Stimulated activated CD8-positive, alpha-beta memory T cell treated with anti-CD3 and anti-CD28 coated beads, Interleukin-7, amount 100 ng/mL, for 24 hours (primary cell): ENCODE data around the gene CLEC7A.

Experiments used
- DNase-seq: peaks from one replicate; pipeline ENCODE4 v3.0.0-alpha.2; 2020; ENCODE audit warnings: low read depth

Gene CLEC7A

DNA sequence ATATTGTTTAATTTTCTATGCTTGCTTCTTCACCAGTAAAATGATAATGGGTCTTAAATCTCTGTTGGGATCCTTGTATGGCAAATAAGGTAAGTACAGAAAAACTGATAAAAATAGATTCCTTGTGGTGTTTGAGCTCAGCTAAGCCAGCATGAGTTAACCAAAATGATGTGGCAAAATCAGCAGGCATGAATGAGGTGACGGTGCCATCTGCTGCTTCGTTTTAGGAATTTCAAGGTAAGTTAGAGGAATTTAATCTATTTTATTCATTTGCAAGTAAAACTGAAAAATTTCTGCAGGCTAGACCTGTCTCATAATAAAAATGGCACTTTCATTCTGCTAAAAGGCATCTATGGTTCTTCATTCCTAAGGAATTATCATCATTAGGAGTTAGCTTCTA is 10.0 kb upstream of the CLEC7A start:
- no peak for DNase-seq

- no peak for DNase-seq
Measured at GRCh38 chr12:10136637-10137205, 6.7 kb upstream of the CLEC7A start.

GRCh38 chr12:10135126-10135525 is 5.1 kb upstream of the CLEC7A start:
- no peak for DNase-seq

DNA sequence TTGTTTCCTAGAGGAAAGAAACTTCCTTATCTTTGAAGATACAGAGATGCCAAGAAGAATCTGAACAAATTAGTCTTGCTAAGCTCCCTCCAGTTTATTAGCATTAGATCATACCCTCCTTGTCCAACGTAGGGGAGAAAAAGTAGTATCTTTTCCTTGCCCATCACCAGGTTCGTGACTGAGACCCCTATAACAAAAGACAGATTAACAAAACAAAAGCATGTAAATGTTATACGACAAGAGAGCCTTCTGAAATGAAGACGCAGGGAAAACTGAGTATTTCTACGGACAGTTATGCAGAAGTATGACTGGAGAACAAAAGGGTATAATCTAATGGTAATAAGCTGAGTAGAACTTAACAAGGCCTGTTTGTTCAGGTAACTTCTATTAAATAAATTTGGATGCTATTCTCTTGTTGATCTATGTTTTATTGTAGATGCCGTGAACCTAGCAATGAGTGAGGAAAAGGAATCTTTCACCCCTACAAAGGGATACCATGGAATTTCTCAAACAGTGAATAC is 2.9 kb upstream of the CLEC7A start:
- no peak for DNase-seq

DNA sequence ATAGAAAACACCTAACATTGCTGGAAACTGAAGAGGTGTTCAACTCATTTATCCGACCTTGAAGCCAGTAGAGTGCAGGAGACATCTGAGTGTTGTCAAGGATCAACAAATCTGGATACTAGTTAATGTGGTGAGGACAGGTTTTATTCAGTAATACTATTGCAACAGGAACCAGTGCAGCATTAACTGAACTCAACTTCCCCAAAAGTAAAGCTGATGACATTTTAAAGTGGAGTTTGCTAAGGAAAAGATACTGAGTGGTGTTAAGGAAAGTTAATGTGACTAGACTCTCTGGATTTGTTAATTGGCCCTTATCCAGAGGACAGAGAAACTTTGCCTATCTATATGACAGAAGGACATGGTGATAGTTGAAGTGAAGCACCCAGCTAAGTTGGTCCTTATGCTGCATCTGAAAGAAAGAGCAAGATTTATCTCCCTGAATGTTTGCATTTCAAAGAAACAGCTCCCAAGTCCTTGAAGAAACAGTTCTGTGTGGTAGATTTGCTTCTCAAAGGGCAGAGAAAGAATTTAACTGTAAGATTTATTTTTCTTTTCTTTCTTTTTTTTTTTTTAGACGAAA is 1.2 kb upstream of the CLEC7A start:
- DNase-seq = no peak

- no peak for DNase-seq
Measured at GRCh38 chr12:10128687-10129086, 1.3 kb downstream of the CLEC7A start.

- no peak for DNase-seq
Measured at GRCh38 chr12:10126413-10126812, 3.6 kb downstream of the CLEC7A start.

DNA sequence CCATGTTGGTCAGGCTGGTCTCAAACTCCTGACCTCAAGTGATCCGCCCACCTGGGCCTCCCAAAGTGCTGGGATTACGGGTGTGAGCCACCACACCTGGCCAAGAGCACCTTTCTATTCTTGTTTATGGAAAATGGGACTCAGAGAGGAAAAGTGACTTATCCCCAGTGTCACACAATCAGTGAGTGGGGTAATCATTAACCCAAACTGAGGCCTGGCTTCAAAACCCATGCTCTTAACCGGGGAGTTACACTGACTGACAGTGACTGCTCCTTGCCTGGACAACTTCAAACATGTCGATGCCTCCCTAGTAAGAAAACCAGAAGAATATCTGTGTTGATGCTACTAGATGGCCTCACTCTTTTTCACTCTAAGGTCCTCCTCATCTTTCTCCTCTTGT is 7.3 kb downstream of the CLEC7A start:
- DNase-seq = no peak

- DNase-seq = no peak
Measured at GRCh38 chr12:10121278-10121677, 8.7 kb downstream of the CLEC7A start.

GRCh38 chr12:10119066-10119465 is 10.9 kb downstream of the CLEC7A start:
- DNase-seq = no peak

DNA sequence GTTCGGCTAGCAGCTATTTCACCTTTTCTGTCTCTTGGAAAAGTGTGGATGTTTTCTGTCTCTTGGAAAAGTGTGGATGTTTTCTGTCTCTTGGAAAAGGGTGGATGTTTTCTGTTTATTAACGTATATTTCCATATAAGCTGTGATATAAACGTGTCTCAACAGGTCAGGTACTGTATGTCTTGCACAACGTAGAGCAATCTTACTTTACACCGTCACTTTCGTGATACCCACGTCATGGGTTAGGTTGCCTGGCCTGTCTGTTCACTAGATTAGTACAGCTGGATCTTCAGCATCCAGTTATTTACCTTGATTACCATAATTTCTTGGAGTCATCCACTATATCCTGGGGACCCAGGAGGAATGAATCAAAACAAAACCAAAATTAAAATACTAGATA is 14.1 kb downstream of the CLEC7A start:
- DNase-seq = no peak

GRCh38 chr12:10115311-10115710 is 14.7 kb downstream of the CLEC7A start:
- no peak for DNase-seq

DNA sequence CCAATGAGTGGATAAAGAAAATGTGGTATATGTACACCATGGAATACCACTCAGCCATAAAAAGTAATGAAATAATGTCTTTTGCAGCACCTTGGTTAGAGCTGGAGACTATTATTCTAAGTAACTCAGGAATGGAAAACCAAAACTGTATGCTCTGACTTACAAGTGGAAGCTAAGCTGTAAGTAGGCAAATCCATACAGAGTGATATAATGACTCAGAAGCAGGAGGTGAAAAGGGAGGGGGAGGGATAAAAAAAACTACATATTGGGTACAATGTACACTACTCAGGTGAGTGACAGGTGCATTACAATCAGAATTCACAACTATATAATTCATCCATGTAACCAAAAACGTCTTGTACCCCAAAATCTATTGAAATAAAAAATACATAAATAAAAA is 16.1 kb downstream of the CLEC7A start:
- DNase-seq = no peak

DNA sequence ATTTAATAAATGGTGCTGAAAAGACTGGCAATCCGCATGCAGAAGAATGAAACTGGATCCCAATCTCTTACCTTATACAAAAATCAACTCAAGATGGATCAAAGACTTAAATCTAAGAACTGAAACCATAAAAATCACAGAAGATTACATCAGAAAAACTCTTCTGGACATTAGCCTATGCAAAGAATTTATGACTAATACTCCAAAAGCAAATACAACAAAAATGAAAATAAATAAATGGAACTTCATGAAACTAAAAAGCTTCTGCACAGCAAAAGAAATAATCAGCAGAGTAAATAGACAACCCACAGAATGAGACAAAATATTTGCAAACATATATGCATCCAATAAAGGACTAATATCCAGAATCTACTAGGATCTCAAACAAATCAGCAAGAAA is 16.9 kb downstream of the CLEC7A start:
- DNase-seq = no peak

DNA sequence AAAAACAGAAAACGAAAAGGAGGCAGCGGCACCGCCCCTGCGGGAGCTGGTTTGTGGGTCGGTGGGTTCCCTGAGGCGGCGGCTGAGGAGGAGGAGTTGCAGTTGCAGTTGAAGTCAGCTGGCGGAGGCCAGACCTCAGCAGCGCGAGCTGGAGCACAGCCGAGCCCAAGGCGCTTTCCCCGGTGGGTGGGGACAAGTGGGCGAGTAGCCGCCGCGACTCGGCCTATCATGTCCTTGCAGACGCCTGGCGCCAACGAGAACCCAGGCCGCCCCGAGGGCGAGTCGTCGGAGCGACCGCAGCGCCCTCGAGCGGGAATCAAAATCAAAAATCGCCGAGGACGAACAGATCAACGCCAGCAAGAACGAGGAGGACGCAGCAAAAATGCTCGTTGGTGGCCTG is 18.5 kb downstream of the CLEC7A start:
- no peak for DNase-seq

DNA sequence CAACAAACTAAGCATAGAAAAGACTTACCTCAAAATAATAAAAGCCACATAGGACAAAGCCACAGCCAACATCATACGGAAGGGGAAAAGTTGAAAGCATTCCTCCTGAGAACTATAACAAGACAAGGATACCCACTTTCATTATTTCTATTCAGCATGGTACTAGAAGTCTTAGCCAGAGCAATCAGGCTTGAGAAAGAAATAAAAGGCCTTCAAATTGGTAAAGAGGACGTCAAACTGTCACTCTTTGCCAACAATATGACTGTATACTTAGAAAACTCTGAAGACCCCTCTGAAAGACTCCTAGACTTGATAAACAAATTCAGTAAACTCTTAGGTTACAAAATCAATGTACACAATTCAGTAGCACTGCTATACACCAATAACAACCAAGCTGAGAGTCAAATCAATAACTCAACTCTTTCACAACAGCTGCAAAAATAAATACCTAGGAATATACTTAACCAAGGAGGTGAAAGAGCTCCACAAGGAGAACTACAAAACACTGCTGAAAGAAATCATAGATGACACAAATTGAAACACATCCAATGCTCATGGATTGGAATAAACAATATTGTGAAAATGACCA is 19.6 kb downstream of the CLEC7A start:
- DNase-seq = no peak

GRCh38 chr12:10102322-10102721 is 27.7 kb downstream of the CLEC7A start:
- DNase-seq = no peak

DNA sequence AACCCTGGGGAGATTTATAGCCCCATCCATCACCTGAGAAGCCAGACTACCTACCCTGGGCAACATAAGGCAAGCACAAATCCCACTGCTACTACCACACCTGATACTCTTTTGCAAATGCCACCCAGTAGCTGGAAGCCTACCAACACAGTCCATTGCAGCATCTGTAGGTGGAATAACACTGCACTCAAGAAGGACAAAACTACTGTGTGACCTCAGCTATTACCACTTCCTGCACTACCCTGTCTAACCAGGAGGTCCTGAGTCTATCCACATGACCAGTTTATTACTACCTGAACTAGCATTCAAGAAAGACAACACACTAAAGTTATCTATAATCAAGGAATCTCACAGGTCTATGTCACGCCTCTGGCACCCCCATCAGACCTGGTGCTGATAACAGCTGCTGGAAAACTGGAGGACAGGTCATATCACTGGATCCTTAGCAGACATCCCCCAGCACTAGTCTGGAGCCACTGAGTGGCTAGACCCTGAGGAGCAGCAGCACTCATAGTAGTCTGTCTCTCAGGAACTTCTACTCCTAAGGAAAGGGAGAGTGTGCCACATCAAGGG is 28.3 kb downstream of the CLEC7A start:
- DNase-seq = no peak

DNA sequence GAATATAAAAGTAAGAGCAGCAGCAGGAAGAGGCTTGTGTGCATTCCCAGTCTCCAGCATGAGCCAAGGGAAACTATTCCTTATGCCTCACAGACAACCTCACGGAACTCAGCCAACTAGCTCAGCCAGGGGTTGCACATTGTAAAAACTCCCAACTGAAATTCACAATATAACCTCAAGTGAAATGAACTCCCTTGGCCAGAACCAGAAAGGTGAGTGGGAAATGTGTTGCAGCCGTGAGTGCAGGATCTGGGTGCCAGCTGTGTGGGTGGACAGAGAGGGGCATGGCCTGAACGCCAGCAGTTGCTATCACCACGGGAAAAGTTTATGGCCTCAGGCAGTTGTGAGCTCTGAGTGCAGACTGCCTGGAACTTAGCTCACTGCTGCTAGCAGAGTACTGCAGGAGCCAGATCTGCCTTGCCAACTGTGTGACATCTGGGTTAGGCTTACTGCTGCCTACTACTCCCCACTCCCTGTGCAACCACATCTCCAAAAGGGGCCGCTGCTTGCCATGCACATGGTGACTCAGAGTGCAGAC is 28.9 kb downstream of the CLEC7A start:
- no peak for DNase-seq

GRCh38 chr12:10098791-10099190 is 31.2 kb downstream of the CLEC7A start, which contains the start of gene CLEC1A:
Gene CLEC1A, minus strand, starts transcription at chr12:10098985. Its CDS starts 63 bp downstream, at chr12:10098922.
- DNase-seq = no peak

DNA sequence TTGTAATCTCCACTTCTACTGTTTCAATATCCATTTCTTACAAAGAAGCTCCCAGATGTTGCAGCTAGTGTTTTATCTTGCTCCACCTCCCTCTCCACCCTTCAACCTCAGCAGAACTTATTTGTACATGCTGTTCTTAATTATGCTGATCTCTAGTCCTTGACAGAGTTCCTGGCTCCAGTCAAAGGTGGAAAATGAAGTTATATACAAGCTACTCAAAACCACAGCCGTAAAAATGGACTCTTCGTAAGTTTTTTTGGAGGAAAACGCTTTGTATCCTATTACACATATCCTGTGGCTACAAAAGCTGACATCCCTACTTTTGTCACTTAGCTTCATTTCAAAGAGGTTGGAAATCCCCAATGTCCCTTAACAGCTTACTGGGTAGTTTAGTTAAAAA is 32.5 kb downstream of the CLEC7A start:
- no peak for DNase-seq

- DNase-seq = no peak
Measured at GRCh38 chr12:10095971-10096370, 34.0 kb downstream of the CLEC7A start.
